ENCODE measurements around the gene ADGRV1.

- TF ChIP-seq, protein P1, sequence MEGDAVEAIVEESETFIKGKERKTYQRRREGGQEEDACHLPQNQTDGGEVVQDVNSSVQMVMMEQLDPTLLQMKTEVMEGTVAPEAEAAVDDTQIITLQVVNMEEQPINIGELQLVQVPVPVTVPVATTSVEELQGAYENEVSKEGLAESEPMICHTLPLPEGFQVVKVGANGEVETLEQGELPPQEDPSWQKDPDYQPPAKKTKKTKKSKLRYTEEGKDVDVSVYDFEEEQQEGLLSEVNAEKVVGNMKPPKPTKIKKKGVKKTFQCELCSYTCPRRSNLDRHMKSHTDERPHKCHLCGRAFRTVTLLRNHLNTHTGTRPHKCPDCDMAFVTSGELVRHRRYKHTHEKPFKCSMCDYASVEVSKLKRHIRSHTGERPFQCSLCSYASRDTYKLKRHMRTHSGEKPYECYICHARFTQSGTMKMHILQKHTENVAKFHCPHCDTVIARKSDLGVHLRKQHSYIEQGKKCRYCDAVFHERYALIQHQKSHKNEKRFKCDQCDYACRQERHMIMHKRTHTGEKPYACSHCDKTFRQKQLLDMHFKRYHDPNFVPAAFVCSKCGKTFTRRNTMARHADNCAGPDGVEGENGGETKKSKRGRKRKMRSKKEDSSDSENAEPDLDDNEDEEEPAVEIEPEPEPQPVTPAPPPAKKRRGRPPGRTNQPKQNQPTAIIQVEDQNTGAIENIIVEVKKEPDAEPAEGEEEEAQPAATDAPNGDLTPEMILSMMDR (IDR thresholded peaks at IDR 0.05; ENCODE audit: insufficient read depth, low read length) = no peak
- TF ChIP-seq POLR2AphosphoS5 (IDR thresholded peaks at IDR 0.05; ENCODE audit: low read depth) = no peak
- TF ChIP-seq, protein P2, sequence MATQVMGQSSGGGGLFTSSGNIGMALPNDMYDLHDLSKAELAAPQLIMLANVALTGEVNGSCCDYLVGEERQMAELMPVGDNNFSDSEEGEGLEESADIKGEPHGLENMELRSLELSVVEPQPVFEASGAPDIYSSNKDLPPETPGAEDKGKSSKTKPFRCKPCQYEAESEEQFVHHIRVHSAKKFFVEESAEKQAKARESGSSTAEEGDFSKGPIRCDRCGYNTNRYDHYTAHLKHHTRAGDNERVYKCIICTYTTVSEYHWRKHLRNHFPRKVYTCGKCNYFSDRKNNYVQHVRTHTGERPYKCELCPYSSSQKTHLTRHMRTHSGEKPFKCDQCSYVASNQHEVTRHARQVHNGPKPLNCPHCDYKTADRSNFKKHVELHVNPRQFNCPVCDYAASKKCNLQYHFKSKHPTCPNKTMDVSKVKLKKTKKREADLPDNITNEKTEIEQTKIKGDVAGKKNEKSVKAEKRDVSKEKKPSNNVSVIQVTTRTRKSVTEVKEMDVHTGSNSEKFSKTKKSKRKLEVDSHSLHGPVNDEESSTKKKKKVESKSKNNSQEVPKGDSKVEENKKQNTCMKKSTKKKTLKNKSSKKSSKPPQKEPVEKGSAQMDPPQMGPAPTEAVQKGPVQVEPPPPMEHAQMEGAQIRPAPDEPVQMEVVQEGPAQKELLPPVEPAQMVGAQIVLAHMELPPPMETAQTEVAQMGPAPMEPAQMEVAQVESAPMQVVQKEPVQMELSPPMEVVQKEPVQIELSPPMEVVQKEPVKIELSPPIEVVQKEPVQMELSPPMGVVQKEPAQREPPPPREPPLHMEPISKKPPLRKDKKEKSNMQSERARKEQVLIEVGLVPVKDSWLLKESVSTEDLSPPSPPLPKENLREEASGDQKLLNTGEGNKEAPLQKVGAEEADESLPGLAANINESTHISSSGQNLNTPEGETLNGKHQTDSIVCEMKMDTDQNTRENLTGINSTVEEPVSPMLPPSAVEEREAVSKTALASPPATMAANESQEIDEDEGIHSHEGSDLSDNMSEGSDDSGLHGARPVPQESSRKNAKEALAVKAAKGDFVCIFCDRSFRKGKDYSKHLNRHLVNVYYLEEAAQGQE (IDR thresholded peaks at IDR 0.05; ENCODE audit: insufficient replicate concordance, low read depth) = no peak
- TF ChIP-seq GABPA (IDR thresholded peaks at IDR 0.05; ENCODE audit: low read depth) = no peak
- TF ChIP-seq SPI1 (IDR thresholded peaks at IDR 0.05; ENCODE audit: borderline replicate concordance, low read depth) = no peak
Measured at GRCh38 chr5:91111473-91112238, 553.1 kb downstream of the ADGRV1 start.

Measured in HL-60 (cell line).